NCI-H2107 treated with DMSO at 0.1 percent for 48 hours (cell line): ENCODE measurements around the gene TOR1AIP2.

Experiments
- DNase-seq: peaks from one replicate; lab custom pipeline; 2025; ENCODE audit not compliant: unreplicated experiment; lab: John Stamatoyannopoulos, UW

Gene TOR1AIP2

GRCh38 chr1:179877586-179878265, at the start of gene TOR1AIP2:
Gene TOR1AIP2 (minus strand): TSS chr1:179877803. CDS start chr1:179852665, 25,138 bp downstream.
- peak; percentile 81 for DNase-seq

GRCh38 chr1:179926850-179927205, 49.2 kb upstream of the TOR1AIP2 start:
- DNase-seq, result no peak

DNA sequence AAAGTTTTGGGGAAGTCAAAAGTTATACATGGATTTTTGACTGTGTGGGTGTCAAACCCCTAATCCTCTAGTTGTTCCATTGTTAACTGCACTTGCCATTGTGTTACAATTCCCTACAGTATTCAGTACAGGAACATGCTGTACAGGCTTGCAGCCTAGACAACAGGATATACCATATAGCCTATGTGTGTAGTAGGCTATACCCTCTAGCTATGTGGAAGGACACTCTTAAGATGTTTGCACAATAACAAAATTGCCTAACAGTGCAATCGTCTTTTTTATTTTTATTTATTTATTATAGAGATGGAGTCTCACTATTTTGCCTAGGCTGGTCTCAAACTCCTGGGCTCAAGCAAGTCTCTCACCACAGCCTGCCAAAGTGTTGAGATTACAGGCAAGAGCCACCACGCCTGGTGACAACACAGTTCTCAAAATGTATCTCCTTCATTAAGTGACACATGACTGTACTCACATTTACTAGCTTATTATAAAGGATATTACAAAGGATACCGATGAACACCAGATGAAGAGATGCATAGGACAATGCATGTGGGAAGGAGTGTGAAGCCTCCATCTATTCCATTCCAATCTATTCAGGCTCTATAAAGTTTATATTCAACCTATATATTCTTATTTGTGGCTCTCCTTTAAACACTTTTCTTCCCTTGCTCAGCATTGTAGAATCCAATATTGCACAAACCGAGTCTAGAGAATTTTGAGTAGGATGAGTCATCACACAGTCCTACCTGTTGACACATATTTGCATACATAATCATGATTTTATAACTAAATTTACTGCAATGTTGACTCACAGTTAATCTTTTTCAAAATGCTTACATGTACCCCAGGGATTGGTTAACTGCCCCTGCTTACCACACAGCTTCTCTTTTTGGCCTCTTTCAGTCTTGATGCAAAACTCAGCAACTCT, 48.6 kb upstream of the TOR1AIP2 start:
- DNase-seq, result no peak

GRCh38 chr1:179925302-179925701, 47.7 kb upstream of the TOR1AIP2 start:
- DNase-seq, result no peak

- no peak for DNase-seq
These were observed 46.7 kb upstream of the TOR1AIP2 start for GRCh38 chr1:179924268-179924667.

DNA sequence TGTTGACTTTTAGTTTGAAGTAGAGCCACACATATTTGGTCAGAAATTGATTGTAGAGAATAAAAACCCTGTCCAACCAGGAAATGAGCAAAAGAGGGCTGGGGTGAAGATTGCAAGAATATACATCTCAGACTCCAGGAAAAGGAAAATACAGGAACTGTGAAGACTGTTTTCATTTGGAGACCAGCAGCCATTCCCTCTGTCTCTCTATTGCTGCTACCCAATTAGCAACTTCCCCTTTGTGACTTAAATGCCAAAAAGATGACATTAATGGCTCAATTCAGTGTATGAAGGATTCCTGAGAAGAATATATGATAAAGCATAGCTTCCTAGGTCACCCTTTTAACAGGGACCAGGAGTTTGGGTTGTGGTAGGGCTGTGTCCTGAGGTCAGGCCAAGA, 45.4 kb upstream of the TOR1AIP2 start:
- DNase-seq, result no peak

- DNase-seq, result no peak
These were observed 44.6 kb upstream of the TOR1AIP2 start for GRCh38 chr1:179921981-179922872.

DNA sequence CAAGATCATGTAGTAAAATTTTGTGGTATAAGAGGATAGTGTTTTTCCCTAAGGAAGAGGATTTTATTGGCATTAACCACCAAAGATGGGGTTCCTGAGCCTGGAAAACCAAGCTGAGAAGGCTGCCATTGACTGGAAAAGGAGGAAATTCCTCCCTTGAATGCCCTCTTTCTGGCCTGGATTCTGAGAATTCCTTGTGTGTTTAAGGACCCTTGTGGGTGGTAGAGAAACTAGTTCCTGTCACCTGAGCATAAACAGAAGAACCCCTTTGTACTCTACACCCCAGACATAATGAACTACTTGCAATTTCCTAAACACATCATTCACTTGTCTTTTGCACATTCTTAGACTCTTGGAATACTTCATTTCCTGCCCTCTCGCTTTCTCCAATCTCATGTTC, 43.9 kb upstream of the TOR1AIP2 start:
- DNase-seq, result no peak

- no peak for DNase-seq
These were observed 40.2 kb upstream of the TOR1AIP2 start for GRCh38 chr1:179917601-179918429.

GRCh38 chr1:179911812-179912211, 34.2 kb upstream of the TOR1AIP2 start:
- DNase-seq, result no peak

GRCh38 chr1:179910934-179911333, 33.3 kb upstream of the TOR1AIP2 start:
- no peak for DNase-seq

DNA sequence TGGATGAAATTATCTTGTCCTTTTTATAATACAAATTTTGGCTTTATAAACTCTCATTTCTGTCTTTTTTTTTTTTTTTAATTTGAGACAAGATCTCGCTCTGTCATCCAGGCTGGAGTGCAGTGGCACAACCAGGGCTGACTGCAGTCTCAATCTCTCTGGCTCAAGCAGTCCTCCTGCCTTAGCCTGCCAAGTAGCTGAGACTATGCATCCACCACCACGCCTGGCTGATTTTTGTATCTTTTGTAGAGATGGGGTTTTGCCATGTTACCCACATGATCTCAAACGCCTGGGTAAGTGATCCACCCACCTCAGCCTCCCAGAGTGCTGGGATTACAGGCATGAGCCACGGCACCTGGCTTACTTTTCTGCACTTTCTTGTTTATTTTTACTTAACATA, 12.0 kb upstream of the TOR1AIP2 start:
- DNase-seq, result no peak

GRCh38 chr1:179888071-179888470, 10.5 kb upstream of the TOR1AIP2 start:
- DNase-seq, result no peak

DNA sequence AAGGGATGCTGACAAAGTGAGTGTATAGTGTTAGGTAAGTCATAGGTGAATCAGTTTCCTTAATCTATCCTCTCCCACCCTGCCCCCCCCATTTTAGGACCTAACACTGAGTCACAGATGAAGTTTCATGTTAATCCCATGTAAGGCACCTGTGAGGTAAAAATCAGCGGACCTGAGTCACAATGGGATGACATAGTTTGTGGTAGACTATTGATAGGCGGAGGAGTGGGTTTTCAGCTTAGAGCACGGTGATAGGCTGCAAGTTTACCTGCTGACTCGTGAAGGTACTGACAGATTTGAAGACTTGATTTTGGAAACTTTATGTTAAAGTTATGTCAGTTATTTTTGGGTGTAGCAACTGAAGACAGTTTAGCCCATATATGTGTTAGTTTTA, 6.1 kb upstream of the TOR1AIP2 start:
- peak; percentile 15 for DNase-seq

- peak; percentile 57 for DNase-seq
These were observed 5.6 kb upstream of the TOR1AIP2 start for GRCh38 chr1:179883040-179883744.

GRCh38 chr1:179882253-179883039, 4.8 kb upstream of the TOR1AIP2 start, which contains the start of gene TOR1AIP1:
Gene TOR1AIP1 (plus strand): TSS chr1:179882285. CDS start chr1:179882503, 218 bp downstream.
- peak; percentile 94 for DNase-seq

GRCh38 chr1:179881642-179882252, 4.1 kb upstream of the TOR1AIP2 start:
- DNase-seq, result no peak

GRCh38 chr1:179879797-179880196, 2.2 kb upstream of the TOR1AIP2 start:
- peak; percentile 13 for DNase-seq
